ENCODE results near the gene RPS15.

RPS15 gene

DNA sequence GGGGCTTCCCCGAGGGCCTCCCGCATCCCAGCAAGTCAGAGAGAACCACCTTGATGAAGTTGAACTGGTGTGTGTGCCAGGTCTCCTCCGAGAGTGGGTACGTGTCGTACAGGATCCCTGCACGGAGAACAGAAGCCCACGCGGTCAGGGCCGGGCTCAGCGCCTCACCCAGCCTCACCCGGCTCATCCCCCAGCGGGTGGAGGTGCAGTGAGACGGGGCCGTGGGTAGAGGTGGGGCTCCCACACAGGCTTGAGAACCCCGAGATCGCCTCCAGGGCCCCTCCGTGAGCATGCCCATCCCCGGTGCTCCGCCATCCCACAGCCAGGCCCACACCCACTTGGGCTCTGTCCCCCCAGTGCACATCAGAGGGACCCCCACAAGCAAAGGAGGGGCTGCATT lies 39.1 kb upstream of the RPS15 start:
- H3K4me3 ChIP-seq (replicated peaks; ENCODE audit: low read depth, low read length), result no peak overlapping the region
- TF ChIP-seq, protein P1, sequence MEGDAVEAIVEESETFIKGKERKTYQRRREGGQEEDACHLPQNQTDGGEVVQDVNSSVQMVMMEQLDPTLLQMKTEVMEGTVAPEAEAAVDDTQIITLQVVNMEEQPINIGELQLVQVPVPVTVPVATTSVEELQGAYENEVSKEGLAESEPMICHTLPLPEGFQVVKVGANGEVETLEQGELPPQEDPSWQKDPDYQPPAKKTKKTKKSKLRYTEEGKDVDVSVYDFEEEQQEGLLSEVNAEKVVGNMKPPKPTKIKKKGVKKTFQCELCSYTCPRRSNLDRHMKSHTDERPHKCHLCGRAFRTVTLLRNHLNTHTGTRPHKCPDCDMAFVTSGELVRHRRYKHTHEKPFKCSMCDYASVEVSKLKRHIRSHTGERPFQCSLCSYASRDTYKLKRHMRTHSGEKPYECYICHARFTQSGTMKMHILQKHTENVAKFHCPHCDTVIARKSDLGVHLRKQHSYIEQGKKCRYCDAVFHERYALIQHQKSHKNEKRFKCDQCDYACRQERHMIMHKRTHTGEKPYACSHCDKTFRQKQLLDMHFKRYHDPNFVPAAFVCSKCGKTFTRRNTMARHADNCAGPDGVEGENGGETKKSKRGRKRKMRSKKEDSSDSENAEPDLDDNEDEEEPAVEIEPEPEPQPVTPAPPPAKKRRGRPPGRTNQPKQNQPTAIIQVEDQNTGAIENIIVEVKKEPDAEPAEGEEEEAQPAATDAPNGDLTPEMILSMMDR (IDR thresholded peaks at IDR 0.05; ENCODE audit: low read length, missing control alignments), result no peak
- DNase-seq (ENCODE audit: low read depth), result no peak

- no peak overlapping the region for H3K4me3 ChIP-seq (replicated peaks; ENCODE audit: low read depth, low read length)
- TF ChIP-seq, protein P1 (IDR thresholded peaks at IDR 0.05; ENCODE audit: low read length, missing control alignments), result no peak
- DNase-seq (ENCODE audit: low read depth), result no peak
These were observed 38.5 kb upstream of the RPS15 start for GRCh38 chr19:1399745-1400144.

- TF ChIP-seq, protein P1 (IDR thresholded peaks at IDR 0.05; ENCODE audit: low read length, missing control alignments), result no peak
- no peak for DNase-seq (ENCODE audit: low read depth)
- H3K4me3 ChIP-seq (replicated peaks; ENCODE audit: low read depth, low read length), result peak overlapping the region; percentile 55
These were observed 37.7 kb upstream of the RPS15 start for GRCh38 chr19:1400281-1401137.

- peak within 1 kb of the TSS; percentile 55 for H3K4me3 ChIP-seq (replicated peaks; ENCODE audit: low read depth, low read length)
- DNase-seq (ENCODE audit: low read depth), result peak; percentile 35
- TF ChIP-seq, protein P1 (IDR thresholded peaks at IDR 0.05; ENCODE audit: low read length, missing control alignments), result no peak
These were observed 36.9 kb upstream of the RPS15 start, which contains the start of gene GAMT for GRCh38 chr19:1401138-1401888. GAMT (minus strand) TSS chr19:1401542; CDS start chr19:1401476, 66 bp downstream.

DNA sequence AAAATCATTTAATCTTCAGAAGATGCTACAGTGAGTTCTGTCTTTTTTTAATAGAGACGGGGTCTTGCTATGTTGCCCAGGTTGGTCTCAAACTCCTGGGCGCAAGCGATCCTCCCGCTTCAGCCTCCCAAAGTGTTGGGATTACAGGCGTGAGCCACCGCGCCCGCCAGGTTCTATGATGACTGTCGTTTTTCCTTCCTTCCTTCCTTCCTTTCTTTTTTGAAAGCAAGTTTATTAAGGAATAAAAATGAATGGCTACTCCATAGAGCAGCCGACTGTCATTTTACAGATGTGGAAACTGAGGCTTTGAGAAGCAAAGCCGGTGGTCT lies 36.3 kb upstream of the RPS15 start:
- DNase-seq (ENCODE audit: low read depth), result no peak
- TF ChIP-seq, protein P1 (IDR thresholded peaks at IDR 0.05; ENCODE audit: low read length, missing control alignments), result no peak
- H3K4me3 ChIP-seq (replicated peaks; ENCODE audit: low read depth, low read length), result peak overlapping the region; percentile 55

DNA sequence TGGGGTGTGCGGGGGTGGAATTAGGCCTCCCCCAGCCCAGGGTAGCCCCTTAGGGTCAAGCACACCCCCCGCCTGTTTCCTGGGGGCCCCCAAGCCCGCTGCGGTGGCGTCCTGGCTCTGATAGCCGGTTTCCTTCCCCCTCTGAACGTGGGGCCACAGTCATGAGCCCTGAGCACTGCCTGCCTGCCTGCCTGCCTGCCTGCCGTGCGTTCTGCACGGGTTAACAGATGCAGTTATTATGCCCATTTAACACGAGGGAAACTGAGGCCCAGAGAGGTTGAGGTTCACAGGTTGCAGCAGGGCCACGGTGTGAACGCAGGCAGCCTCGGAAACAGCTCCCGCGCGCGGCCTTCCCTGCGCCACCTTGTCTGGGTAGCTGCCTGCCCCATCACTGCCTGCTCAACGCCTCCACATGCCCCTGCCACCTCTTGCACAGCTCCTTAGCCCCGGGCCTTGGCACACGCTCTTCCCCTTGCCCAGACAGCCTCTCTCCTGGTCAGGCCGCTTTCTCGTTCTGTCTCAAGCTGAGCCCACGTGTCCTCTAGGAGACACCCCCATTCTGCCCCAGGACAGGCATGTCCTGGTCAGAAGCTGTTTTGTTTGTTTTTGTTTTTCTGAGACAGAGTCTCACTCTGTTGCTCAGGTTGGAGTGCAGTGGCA lies 35.7 kb upstream of the RPS15 start:
- no peak for DNase-seq (ENCODE audit: low read depth)
- no peak overlapping the region for H3K4me3 ChIP-seq (replicated peaks; ENCODE audit: low read depth, low read length)
- TF ChIP-seq, protein P1 (IDR thresholded peaks at IDR 0.05; ENCODE audit: low read length, missing control alignments), result no peak

Data from fibroblast of pulmonary artery (primary cell).